Transverse colon (tissue), 4 donors: ENCODE results near the gene FLT4.

Source experiments
- CTCF ChIP-seq, 5 experiments: fragments of 200-600 bp in 3 of 5; fragments of 450-650 bp in 2 of 5; sonication (generic) in 3 of 5; IDR thresholded peaks; 1 replicate in 2 of 5; 2 replicates in 3 of 5; pipeline ENCODE4 v1.5.1; 2016 to 2017; ENCODE audit warnings: antibody characterized with exemption in 5 of 5, inconsistent platforms in 3 of 5, mild to moderate bottlenecking in 2 of 5, moderate library complexity in 1 of 5
- EP300 ChIP-seq: sonication (generic); formaldehyde crosslinking; IDR thresholded peaks from one replicate; pipeline ENCODE4 v1.6.1; 2017; ENCODE audit warnings: antibody characterized with exemption, low read depth
- POLR2A ChIP-seq: fragments of 450-650 bp; IDR thresholded peaks from one replicate; pipeline ENCODE4 v1.6.1; 2016; ENCODE audit warnings: antibody characterized with exemption, mild to moderate bottlenecking, moderate library complexity
- POLR2AphosphoS5 ChIP-seq, 3 donors: sonication (generic); formaldehyde crosslinking; IDR thresholded peaks; one replicate each; pipeline ENCODE4 v1.6.1; 2016; ENCODE audit warnings: antibody characterized with exemption in 3 of 3

- TF ChIP-seq CTCF (IDR thresholded peaks at IDR 0.05) (no peak), EP300 (no peak), POLR2AphosphoS5 (IDR thresholded peaks at IDR 0.05) (no peak), POLR2A (no peak)
Measured at GRCh38 chr5:180609817-180610550, 39.4 kb downstream of the FLT4 start.
